Measurements from ENCODE around the gene SLC22A17. TPM values are rescaled to one million over a fixed set of nuclear protein-coding genes. Genes with fewer than 3 reads are reported as not detected.

The SLC22A17 gene
- total RNA-seq, 1 experiment from 2014 or later: 8.6 TPM

GRCh38 chr14:23381871-23382270, 29.2 kb upstream of the SLC22A17 start:
- DNase-seq (ENCODE audit: low read depth): no peak

DNA sequence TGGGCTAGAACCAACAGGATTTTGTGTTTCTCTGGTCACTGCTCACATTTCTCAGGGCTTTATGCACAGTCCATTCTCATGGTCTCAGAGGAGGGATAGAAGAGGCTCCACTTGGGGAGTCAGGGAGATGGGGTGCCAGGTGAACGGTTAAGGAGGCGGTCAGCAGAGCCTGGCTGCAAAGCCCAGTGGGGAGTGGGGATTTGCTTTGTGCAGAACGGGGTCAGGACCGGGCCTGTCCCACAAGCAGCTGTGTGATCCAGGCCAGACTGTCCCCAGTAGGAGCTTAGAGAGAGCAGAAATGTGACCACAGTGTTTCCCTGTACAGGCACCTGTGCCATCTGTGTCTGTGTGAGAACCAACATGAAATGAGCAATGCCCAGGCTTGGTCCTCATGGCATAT, 28.3 kb upstream of the SLC22A17 start:
- no peak for DNase-seq (ENCODE audit: low read depth)

- no peak for DNase-seq (ENCODE audit: low read depth)
Observed at GRCh38 chr14:23380197-23380914, 27.7 kb upstream of the SLC22A17 start.

GRCh38 chr14:23379366-23380196, 26.9 kb upstream of the SLC22A17 start:
- DNase-seq (ENCODE audit: low read depth): peak; percentile 25

DNA sequence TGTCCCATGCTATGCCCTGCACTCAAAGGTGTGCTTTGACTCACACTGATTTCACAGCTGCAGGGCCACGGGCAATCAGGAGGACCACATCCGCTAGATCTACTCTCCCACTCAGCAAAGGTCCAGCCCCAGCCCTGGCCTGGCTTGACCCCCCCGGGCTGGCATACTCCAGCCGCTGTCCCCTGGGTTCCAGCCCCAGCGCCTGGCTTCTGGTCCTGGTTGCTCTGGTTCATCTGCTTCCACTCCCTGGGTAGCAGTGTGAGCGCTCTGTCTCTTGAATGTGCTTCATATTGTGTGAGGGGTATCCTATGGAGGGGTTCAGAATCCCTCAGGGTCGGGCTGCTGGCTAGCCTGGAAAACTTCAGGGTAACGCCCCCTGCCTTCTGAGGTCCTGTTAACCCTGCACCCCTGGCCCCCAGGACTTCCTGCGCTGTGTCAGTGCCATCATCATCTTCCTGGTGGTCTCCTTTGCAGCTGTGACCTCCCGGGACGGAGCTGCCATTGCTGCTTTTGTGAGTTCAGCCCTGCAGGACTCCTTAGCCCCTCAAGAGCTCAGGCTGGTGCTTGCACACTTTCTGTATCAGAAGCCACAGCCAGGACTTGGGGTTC, 26.0 kb upstream of the SLC22A17 start:
- no peak for DNase-seq (ENCODE audit: low read depth)

DNA sequence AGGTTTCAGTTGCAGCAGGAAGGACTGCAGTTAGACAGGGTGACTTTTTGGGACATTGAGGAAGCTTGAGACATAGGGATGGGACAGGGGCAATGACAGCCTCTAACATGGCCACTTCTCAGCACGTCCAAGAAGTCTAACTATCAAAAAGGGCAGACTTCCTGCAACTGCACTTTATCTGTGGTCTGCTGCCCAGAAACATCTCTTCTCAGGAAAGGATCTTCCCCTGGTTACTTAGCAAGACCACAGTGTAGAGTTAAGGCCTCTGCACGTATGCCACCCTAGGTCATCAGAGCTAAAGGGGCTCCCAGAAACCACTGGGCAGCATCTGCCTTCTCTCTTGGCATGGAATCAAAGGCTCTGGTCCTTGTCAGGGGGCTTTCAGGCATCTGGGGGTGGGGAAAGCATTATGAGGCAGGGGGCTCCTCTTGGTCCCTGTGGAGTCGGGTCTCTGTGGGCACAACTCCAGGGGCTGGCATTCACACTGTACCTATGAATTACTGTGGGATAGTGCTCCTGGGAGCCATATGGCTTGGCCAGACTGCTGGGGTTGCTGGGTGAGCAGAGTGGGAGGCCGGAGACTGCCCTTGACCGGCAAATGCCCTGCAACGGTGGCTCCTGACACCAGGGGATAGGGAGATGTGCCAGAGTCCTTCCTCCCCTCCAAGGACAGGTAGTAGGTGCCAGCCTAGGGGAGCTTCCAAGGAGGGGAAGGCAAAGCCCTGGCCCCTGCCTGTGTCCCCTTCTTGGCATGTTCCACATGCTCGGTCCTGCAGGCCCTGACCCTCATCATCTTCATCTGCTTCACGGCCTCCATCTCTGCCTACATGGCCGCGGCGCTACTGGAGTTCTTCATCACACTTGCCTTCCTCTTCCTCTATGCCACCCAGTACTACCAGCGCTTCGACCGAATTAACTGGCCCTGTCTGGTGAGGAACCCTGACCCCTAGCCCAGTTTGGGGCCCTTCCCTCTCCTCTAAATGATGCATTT, 25.2 kb upstream of the SLC22A17 start:
- DNase-seq (ENCODE audit: low read depth): no peak

DNA sequence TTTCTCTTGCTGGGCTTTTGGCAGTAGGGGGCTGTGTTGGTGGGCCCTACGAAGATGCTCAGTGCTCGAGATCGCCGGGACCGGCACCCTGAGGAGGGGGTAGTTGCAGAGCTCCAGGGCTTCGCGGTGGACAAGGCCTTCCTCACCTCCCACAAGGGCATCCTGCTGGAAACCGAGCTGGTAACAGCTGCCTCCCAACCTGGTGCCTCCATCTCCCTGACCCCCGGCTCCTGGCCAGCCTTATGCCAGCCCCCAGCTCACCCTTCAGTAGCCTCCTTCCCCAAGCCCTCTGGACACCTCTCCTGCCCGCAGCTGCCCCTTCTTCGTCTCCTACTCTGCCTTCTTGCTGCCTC, 24.5 kb upstream of the SLC22A17 start:
- DNase-seq (ENCODE audit: low read depth): no peak

GRCh38 chr14:23376482-23377197, 24.0 kb upstream of the SLC22A17 start, which contains the start of gene CMTM5:
CMTM5 (plus strand) TSS chr14:23377046; CDS start chr14:23377252, 206 bp downstream.
- no peak for DNase-seq (ENCODE audit: low read depth)

DNA sequence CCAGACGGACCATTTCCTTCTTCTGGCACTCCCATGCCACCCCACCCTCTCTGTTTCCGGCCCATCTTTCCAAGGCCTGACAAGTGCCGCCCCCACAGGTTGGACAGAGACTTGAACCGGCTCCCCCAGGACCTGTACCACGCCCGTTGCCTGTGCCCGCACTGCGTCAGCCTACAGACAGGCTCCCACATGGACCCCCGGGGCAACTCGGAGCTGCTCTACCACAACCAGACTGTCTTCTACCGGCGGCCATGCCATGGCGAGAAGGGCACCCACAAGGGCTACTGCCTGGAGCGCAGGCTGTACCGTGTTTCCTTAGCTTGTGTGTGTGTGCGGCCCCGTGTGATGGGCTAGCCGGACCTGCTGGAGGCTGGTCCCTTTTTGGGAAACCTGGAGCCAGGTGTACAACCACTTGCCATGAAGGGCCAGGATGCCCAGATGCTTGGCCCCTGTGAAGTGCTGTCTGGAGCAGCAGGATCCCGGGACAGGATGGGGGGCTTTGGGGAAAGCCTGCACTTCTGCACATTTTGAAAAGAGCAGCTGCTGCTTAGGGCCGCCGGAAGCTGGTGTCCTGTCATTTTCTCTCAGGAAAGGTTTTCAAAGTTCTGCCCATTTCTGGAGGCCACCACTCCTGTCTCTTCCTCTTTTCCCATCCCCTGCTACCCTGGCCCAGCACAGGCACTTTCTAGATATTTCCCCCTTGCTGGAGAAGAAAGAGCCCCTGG, 23.0 kb upstream of the SLC22A17 start:
- no peak for DNase-seq (ENCODE audit: low read depth)

GRCh38 chr14:23373041-23373440, 20.4 kb upstream of the SLC22A17 start:
- DNase-seq (ENCODE audit: low read depth): no peak

GRCh38 chr14:23372509-23372908, 19.8 kb upstream of the SLC22A17 start, which contains the start of gene IL25:
IL25 (plus strand) TSS chr14:23372809.
- DNase-seq (ENCODE audit: low read depth): no peak

DNA sequence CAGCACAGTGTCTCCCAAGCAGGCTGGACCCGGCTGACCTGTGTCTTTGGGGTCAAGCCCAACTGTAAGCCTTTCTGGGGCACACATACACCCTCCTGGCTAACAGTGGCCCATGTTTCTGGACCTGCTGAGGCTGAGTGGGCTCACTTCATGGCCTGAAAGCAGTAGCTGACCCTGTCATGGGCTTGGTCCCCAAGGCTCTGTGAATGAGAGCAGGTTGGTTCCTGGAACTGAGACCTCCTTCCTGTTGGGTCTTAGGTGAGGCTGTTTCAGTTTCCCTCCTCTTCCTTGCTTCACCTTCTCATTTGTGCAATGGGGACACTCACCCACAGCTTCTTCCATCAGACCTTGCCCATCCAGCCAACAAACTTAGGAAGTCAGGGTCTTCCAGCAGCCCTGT, 19.2 kb upstream of the SLC22A17 start:
- no peak for DNase-seq (ENCODE audit: low read depth)

GRCh38 chr14:23370221-23370620, 17.5 kb upstream of the SLC22A17 start:
- DNase-seq (ENCODE audit: low read depth): no peak

- no peak for DNase-seq (ENCODE audit: low read depth)
Observed at GRCh38 chr14:23366426-23366921, 13.8 kb upstream of the SLC22A17 start.

GRCh38 chr14:23365732-23366425, 13.2 kb upstream of the SLC22A17 start:
- DNase-seq (ENCODE audit: low read depth): no peak

DNA sequence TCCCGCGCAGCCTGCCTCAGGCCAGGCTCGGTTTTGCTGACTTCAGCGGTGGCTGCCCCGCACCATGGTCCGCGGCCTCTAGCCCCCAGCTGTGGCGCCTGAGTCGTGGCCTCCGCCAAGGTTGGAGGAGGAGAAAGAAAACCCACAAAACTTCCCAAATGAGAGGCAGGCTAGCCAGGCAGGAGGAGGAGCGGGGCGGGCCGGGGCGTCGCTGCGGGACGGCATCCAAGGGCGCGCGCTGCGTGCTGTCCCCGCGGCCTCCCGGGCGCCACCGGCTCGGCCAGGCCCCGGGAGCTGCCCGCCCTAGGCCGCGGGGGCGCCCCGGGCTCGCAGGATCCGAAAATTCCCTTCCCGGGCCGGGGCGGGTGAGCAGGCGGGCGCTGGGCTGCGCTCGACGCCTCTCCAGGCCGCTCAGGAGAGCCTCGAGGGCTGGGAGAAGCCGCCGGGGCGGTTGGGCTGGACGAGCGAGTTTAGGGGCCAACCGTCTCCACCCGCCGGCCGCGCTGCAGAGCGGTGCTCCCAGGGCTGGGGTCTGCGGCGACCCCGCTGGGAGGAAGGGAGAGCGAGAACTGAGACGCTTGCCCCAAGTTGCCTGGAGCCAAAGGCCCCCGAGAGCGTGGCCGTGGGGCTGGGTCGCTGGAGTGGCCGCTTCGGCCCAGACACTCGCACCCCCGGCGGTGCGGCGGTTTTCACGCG, 12.5 kb upstream of the SLC22A17 start, which contains the start of gene EFS:
EFS (minus strand) TSS at position 137 of the 696 bp plus-strand sequence. CDS start 147 bp downstream, outside the sequence.
- no peak for DNase-seq (ENCODE audit: low read depth)

DNA sequence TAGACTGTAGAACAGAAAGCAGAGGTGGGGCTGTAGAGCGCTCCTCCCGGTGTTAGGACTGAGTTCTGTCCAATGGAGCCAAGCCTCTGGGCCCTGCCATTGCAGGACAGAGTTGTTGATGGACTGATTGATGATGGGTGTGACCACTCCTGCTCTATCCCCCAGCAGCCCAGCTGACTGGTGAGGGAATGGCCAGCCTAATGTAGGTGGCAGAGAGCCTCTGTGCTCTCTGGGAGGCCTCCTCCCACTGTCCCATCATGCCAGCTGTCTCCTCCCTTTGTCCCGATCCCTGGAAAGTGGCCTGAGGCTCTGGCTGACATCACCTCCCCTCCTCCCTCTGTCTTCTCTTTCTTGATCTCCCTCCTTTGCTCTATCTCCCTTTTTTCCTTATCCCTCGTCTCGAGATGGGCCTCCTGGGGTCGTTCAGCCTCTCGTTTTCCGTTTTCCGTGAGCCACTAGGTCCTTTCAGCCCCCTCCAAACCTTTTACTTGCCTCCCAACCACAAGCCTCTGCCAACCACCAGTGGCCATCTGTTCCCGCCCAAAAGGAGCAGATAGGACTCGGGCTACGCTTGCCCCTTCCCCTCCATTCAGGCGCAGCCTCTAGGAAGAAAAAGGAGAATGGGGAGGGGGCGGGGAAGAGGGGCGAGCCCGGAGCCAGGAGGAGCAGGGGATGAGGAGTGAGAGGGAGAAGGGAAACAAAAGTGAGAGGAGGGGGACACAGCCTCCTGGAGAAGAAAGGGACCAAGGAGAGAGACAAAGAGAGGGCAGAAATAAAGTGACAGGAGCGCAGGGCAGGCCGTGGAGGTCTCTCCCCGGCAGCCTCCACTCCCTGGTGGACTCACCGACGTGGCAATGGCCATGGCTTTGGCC, 11.7 kb upstream of the SLC22A17 start:
- peak; percentile 20 for DNase-seq (ENCODE audit: low read depth)
